ENCODE data around the gene TPCN1.

Gene TPCN1

GRCh38 chr12:113320401-113320800 is 99.1 kb downstream of the TPCN1 start:
- no peak for DNase-seq (ENCODE audit: low read depth)
- no peak for TF ChIP-seq CTCF (IDR thresholded peaks at IDR 0.05; ENCODE audit: control insufficient read depth, extremely low read depth, insufficient read depth)
- no peak overlapping the region for H3K4me3 ChIP-seq (ENCODE audit: low read depth, low read length)

- no peak overlapping the region for H3K4me3 ChIP-seq (ENCODE audit: low read depth, low read length)
- DNase-seq (ENCODE audit: low read depth) = no peak
- no peak for TF ChIP-seq CTCF (IDR thresholded peaks at IDR 0.05; ENCODE audit: control insufficient read depth, extremely low read depth, insufficient read depth)
These were observed 101.1 kb downstream of the TPCN1 start for GRCh38 chr12:113322343-113322742.

GRCh38 chr12:113325916-113326315 is 104.7 kb downstream of the TPCN1 start:
- DNase-seq (ENCODE audit: low read depth) = no peak
- H3K4me3 ChIP-seq (ENCODE audit: low read depth, low read length) = no peak overlapping the region
- no peak for TF ChIP-seq CTCF (IDR thresholded peaks at IDR 0.05; ENCODE audit: control insufficient read depth, extremely low read depth, insufficient read depth)

- no peak for TF ChIP-seq CTCF (IDR thresholded peaks at IDR 0.05; ENCODE audit: control insufficient read depth, extremely low read depth, insufficient read depth)
- no peak for DNase-seq (ENCODE audit: low read depth)
- no peak overlapping the region for H3K4me3 ChIP-seq (ENCODE audit: low read depth, low read length)
These were observed 105.6 kb downstream of the TPCN1 start for GRCh38 chr12:113326775-113327395.

DNA sequence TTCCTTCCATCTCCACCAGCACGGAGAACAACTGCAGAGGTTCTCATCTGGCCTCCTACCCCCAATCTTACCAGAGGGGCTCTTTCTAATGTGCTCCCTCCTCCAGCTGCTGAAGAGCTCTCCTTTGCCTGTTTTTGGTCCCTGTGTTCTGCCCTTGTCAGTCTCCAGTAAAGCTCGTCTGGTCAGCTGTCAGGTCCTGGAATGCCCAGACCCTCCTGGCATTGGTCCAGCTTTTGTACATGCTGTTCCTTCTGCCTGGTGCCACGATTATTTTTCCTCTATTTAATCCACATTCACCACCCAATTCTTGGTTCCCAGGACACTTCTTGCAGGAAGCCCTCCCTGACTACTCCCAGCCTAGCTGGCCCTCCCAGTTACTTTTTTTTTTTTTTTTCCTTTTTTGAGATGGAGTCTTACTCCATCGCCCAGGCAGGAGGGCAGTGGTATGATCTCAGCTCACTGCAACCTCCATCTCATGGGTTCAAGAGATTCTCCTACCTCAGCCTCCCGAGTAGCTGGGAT is 107.2 kb downstream of the TPCN1 start:
- TF ChIP-seq CTCF (IDR thresholded peaks at IDR 0.05; ENCODE audit: control insufficient read depth, extremely low read depth, insufficient read depth) = no peak
- H3K4me3 ChIP-seq (ENCODE audit: low read depth, low read length) = no peak overlapping the region
- no peak for DNase-seq (ENCODE audit: low read depth)

- no peak for DNase-seq (ENCODE audit: low read depth)
- H3K4me3 ChIP-seq (ENCODE audit: low read depth, low read length) = no peak overlapping the region
- TF ChIP-seq CTCF (IDR thresholded peaks at IDR 0.05; ENCODE audit: control insufficient read depth, extremely low read depth, insufficient read depth) = no peak
These were observed 107.9 kb downstream of the TPCN1 start for GRCh38 chr12:113329022-113329790.

All from LNCaP clone FGC (cell line).